ENCODE data around the gene FHAD1. TPM values are rescaled to one million over a fixed set of nuclear protein-coding genes. Genes with fewer than 3 reads are reported as not detected.

The FHAD1 gene
- total and polyA plus RNA-seq, 9 of the 15 experiments (the other 6 are each of a cell fraction or from before 2014, with no cell fraction given), result 0.32 to 2.1 (median 1.5) TPM; not detected in 1

- TF ChIP-seq, protein P1, sequence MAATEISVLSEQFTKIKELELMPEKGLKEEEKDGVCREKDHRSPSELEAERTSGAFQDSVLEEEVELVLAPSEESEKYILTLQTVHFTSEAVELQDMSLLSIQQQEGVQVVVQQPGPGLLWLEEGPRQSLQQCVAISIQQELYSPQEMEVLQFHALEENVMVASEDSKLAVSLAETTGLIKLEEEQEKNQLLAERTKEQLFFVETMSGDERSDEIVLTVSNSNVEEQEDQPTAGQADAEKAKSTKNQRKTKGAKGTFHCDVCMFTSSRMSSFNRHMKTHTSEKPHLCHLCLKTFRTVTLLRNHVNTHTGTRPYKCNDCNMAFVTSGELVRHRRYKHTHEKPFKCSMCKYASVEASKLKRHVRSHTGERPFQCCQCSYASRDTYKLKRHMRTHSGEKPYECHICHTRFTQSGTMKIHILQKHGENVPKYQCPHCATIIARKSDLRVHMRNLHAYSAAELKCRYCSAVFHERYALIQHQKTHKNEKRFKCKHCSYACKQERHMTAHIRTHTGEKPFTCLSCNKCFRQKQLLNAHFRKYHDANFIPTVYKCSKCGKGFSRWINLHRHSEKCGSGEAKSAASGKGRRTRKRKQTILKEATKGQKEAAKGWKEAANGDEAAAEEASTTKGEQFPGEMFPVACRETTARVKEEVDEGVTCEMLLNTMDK (IDR thresholded peaks at IDR 0.05; ENCODE audit: borderline replicate concordance, insufficient read depth, low read depth, low read length, poor library complexity, severe bottlenecking), result no peak
Measured at GRCh38 chr1:15409388-15410222, 162.6 kb downstream of the FHAD1 start, which contains the start of gene EFHD2 (continued).

GRCh38 chr1:15410223-15410883 is 163.3 kb downstream of the FHAD1 start:
- Histone ChIP-seq H3K27me3 (ENCODE audit: control insufficient read depth in 2 of 2, insufficient read depth in 2 of 2, low read length in 2 of 2) (peaks cover 3 to 11% of the 10 kb centered on the region in 2 experiments; a peak in 4 of 5 replicates), H2AFZ (ENCODE audit: low read depth, low read length) (peak overlapping the region; percentile 66), H3K9me1 (ENCODE audit: control insufficient read depth, insufficient read depth, low read length) (no peaks in the 10 kb centered on the region), H4K20me1 (replicated peaks; ENCODE audit: control insufficient read depth, insufficient read depth, low read length) (peaks cover 9% of the 10 kb centered on the region), H3K9me3 (replicated peaks; ENCODE audit: control insufficient read depth, insufficient read depth, low read depth, low read length) (no peaks in the 10 kb centered on the region), H3K9ac (ENCODE audit: insufficient read depth in 1 of 2, low read depth in 2 of 2, low read length in 2 of 2) (peak overlapping the region; percentile 64 to 95), H3K79me2 (ENCODE audit: control insufficient read depth, insufficient read depth, low read length) (peaks cover 29% of the 10 kb centered on the region), H3K36me3 (ENCODE audit: control insufficient read depth, insufficient read depth, low read length) (peaks cover 27% of the 10 kb centered on the region), H3K4me3 (peak overlapping the region; percentile 87), H3K4me2 (ENCODE audit: insufficient read depth, low read length) (peak overlapping the region; percentile 82), H3K27ac (ENCODE audit: extremely low read depth, low read depth, low read length) (peak overlapping the region; percentile 74), H3K4me1 (replicated peaks in 1 of 2; ENCODE audit: control insufficient read depth in 2 of 2, insufficient read depth in 2 of 2, low read length in 2 of 2) (peaks cover 21 to 45% of the 10 kb centered on the region in 2 experiments; a peak in 4 of 5 replicates)
- FAIRE-seq, result no peak
- peak in 2 of 4 experiments; percentile 64 to 69 for DNase-seq (ENCODE audit: extremely low read depth in 1 of 4, low spot score in 3 of 4)
- WGBS (ENCODE audit: insufficient coverage, low coverage, missing lambda C conversion rate), result 3% methylated on average over 28 of the region's 53 CpGs
- no peak for ATAC-seq
- intact Hi-C loops (cut with micrococcal nuclease), result no loop called here
- POLR2A ChIA-PET, result interaction anchor here (1.0 kb wide), 1 partner anchor 10 kb away, joined by 4 read pairs; no protein-coding TSS in a partner anchor
- in situ Hi-C loops (cut with MboI), result no loop called here
- CTCF ChIA-PET (ENCODE audit: low intra/inter-chr PET ratio), result no interaction called here
- no TSS peak for BruUV-seq (replicated peaks)
- TF ChIP-seq ZFX (CRISPR knock-in tag; IDR thresholded peaks at IDR 0.05) (0 out of 2 replicates have a peak, but pooled peaks have one; percentile 11), ZNF282 (CRISPR knock-in tag; IDR thresholded peaks at IDR 0.05) (0 out of 2 replicates have a peak, but pooled peaks have one; percentile 3), PTBP1 (IDR thresholded peaks at IDR 0.05; ENCODE audit: low read depth, low read length) (no peak), HDAC2 (IDR thresholded peaks at IDR 0.05) (no peak), MXI1 (IDR thresholded peaks at IDR 0.05; ENCODE audit: low read depth, low read length) (no peak), ZSCAN29 (IDR thresholded peaks at IDR 0.05) (no peak), SREBF1 (IDR thresholded peaks at IDR 0.05; ENCODE audit: borderline replicate concordance, low read depth, low read length) (no peak), ZNF644 (tag; IDR thresholded peaks at IDR 0.05; ENCODE audit: low read depth) (no peak), JUN (IDR thresholded peaks at IDR 0.05; ENCODE audit: borderline replicate concordance, low read depth, low read length) (no peak), JUN (CRISPR knock-in tag; IDR thresholded peaks at IDR 0.05; ENCODE audit: borderline replicate concordance) (no peak), ZNF431 (CRISPR knock-in tag; IDR thresholded peaks at IDR 0.05) (0 out of 2 replicates have a peak, but pooled peaks have one; percentile 56)

All from K562 (cell line).